Neural cell (in vitro differentiated cells): Measurements from ENCODE around the gene GREM1. TPM values are rescaled to one million over a fixed set of nuclear protein-coding genes. Genes with fewer than 3 reads are reported as not detected.

Source experiments
- H2AFZ ChIP-seq: fragments of 200-600, 300-800 bp; sonication (generic), shearing (Covaris generic); 2 replicates; pipeline ENCODE4 v1.6.0; 2014; ENCODE audit warnings: low read depth, mild to moderate bottlenecking, antibody characterized with exemption, low read length, moderate library complexity
- H3F3A ChIP-seq: fragments of 200-600 bp; shearing (Covaris generic); 2 replicates; pipeline ENCODE4 v1.6.1; 2016; ENCODE audit warnings: mild to moderate bottlenecking, moderate library complexity, mixed read lengths, antibody characterized with exemption, low read length; ENCODE audit not compliant: insufficient read depth, poor library complexity, severe bottlenecking
- H3K27ac ChIP-seq: fragments of 200-600, 300-800 bp; sonication (generic), shearing (Covaris generic); 2 replicates; pipeline ENCODE4 v1.5.1; 2014; ENCODE audit warnings: mild to moderate bottlenecking, low read length, moderate library complexity
- H3K27me3 ChIP-seq: fragments of 300-800, 200-600 bp; sonication (generic), shearing (Covaris generic); 2 replicates; pipeline ENCODE4 v1.6.0; 2014; ENCODE audit warnings: mild to moderate bottlenecking, low read depth, low read length, moderate library complexity; ENCODE audit not compliant: insufficient read depth
- H3K36me3 ChIP-seq: fragments of 300-800, 200-600 bp; sonication (generic), shearing (Covaris generic); 2 replicates; pipeline ENCODE4 v1.5.1; 2014; ENCODE audit warnings: mild to moderate bottlenecking, antibody characterized with exemption, low read length, moderate library complexity; ENCODE audit not compliant: insufficient read depth
- H3K4me2 ChIP-seq: fragments of 300-800, 200-600 bp; sonication (generic), shearing (Covaris generic); 2 replicates; pipeline ENCODE4 v1.6.0; 2014; ENCODE audit warnings: mild to moderate bottlenecking, low read length
- H3K4me3 ChIP-seq: fragments of 300-800, 200-600 bp; sonication (generic), shearing (Covaris generic); 2 replicates; pipeline ENCODE4 v1.5.1; 2014; ENCODE audit warnings: mild to moderate bottlenecking, low read length, moderate library complexity
- H3K79me2 ChIP-seq: fragments of 200-600 bp; shearing (Covaris generic); replicated peaks from 2 replicates; pipeline ENCODE4 v1.6.0; 2014; ENCODE audit warnings: mild to moderate bottlenecking, low read length, moderate library complexity; ENCODE audit not compliant: insufficient read depth
- H3K9ac ChIP-seq: fragments of 300-800, 200-600 bp; sonication (generic), shearing (Covaris generic); 2 replicates; pipeline ENCODE4 v1.6.1; 2016; ENCODE audit warnings: mild to moderate bottlenecking, low read length, mixed read lengths
- H3K9me2 ChIP-seq: fragments of 200-600 bp; shearing (Covaris generic); 2 replicates; pipeline ENCODE4 v1.6.1; 2016; ENCODE audit warnings: mild to moderate bottlenecking, low read length, mixed read lengths; ENCODE audit not compliant: insufficient read depth
- H3K9me3 ChIP-seq: fragments of 200-600, 300-800 bp; sonication (generic), shearing (Covaris generic); 2 replicates; pipeline ENCODE4 v1.6.1; 2016; ENCODE audit warnings: mild to moderate bottlenecking, mixed run types, low read length, moderate library complexity, mixed read lengths
- H4K20me1 ChIP-seq: fragments of 200-600 bp; shearing (Covaris generic); 2 replicates; pipeline ENCODE4 v1.6.1; 2016; ENCODE audit warnings: mild to moderate bottlenecking, mixed run types; ENCODE audit not compliant: insufficient read depth
- CTCF ChIP-seq: fragments of 450-650 bp; IDR thresholded peaks from 2 replicates; pipeline ENCODE4 v1.5.1; 2014; ENCODE audit warnings: antibody characterized with exemption, mild to moderate bottlenecking, moderate library complexity; ENCODE audit not compliant: poor library complexity, severe bottlenecking
- EP300 ChIP-seq: fragments of 450-650 bp; conservative IDR thresholded peaks from 2 replicates; pipeline ENCODE4 v1.6.1; 2014; ENCODE audit warnings: antibody characterized with exemption, mild to moderate bottlenecking, moderate library complexity; ENCODE audit not compliant: poor library complexity, severe bottlenecking
- EZH2 ChIP-seq: fragments of 200-600, 300-800 bp; shearing (Covaris generic), sonication (generic); IDR thresholded peaks from 2 replicates; pipeline ENCODE4 v1.6.1; 2014; ENCODE audit warnings: antibody characterized with exemption, low read length, borderline replicate concordance, mild to moderate bottlenecking; ENCODE audit not compliant: insufficient read depth, poor library complexity, severe bottlenecking
- MXI1 ChIP-seq: fragments of 450-650 bp; conservative IDR thresholded peaks from 2 replicates; pipeline ENCODE4 v1.6.1; 2014; ENCODE audit warnings: antibody characterized with exemption, mild to moderate bottlenecking; ENCODE audit not compliant: poor library complexity, severe bottlenecking
- POLR2AphosphoS5 ChIP-seq: IDR thresholded peaks from 2 replicates; pipeline ENCODE4 v1.6.1; 2012
- RAD21 ChIP-seq: fragments of 450-650 bp; conservative IDR thresholded peaks from 2 replicates; pipeline ENCODE4 v1.6.1; 2014; ENCODE audit warnings: antibody characterized with exemption, mild to moderate bottlenecking, moderate library complexity
- REST ChIP-seq: IDR thresholded peaks from 2 replicates; pipeline ENCODE4 v1.6.1; 2012; ENCODE audit warnings: borderline replicate concordance
- SMC3 ChIP-seq: fragments of 450-650 bp; conservative IDR thresholded peaks from 2 replicates; pipeline ENCODE4 v1.6.1; 2014; ENCODE audit warnings: antibody characterized with exemption, mild to moderate bottlenecking, moderate library complexity; ENCODE audit not compliant: poor library complexity
- TAF1 ChIP-seq: IDR thresholded peaks from 2 replicates; pipeline ENCODE4 v1.6.1; 2012; ENCODE audit warnings: low read depth
- polyA plus RNA-seq: library from polyadenylated mRNA; depleted of rRNA; stranded (reverse); fragments of >200 nt; gene quantifications from 2 replicates; pipeline ENCODE4 v1.2.3, GENCODE V29; 2014

Gene GREM1
- polyA plus RNA-seq, 1 donor from 2014 or later, result 0.16 TPM

DNA sequence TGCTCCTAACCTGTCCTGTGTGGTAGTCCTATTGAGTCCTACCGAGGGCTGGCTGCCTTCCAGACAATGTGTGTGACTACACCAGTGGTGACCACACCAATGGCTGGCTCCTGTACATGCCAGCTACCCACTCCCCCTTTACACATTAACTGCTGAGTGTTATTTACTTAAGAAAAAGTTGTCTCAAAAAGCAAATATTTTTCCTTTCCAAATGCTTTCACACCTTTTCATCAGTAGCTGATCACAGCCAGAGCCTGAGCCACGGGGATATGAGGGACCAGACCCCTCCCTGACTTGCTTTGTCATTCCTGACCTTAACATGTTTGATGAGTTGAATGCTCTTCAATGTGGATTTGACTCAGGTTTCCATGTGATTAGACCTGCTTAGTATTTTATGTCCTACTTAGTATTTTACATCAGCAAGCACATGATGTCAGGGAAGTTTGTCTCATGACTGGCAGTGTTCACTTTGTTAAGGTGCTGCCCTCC, 29.6 kb upstream of the GREM1 start:
- H3K9me2 ChIP-seq, result no peaks in the 10 kb centered on the region
- no peak overlapping the region for H3K9ac ChIP-seq
- no peaks in the 10 kb centered on the region for H3F3A ChIP-seq
- no peak overlapping the region for H3K4me2 ChIP-seq
- no peak overlapping the region for H3K4me3 ChIP-seq
- H3K9me3 ChIP-seq, result no peaks in the 10 kb centered on the region
- no peak overlapping the region for H2AFZ ChIP-seq
- H3K79me2 ChIP-seq, result no peaks in the 10 kb centered on the region
- H3K27ac ChIP-seq, result no peak overlapping the region
- H3K27me3 ChIP-seq, result no peaks in the 10 kb centered on the region
- H3K36me3 ChIP-seq, result no peaks in the 10 kb centered on the region
- no peak for TF ChIP-seq EP300
- no peak for TF ChIP-seq MXI1
- TF ChIP-seq RAD21, result no peak
- TF ChIP-seq REST, result no peak
- no peak for TF ChIP-seq POLR2AphosphoS5
- TF ChIP-seq CTCF, result no peak
- no peak for TF ChIP-seq EZH2
- TF ChIP-seq TAF1, result no peak
- no peak for TF ChIP-seq SMC3
- H4K20me1 ChIP-seq, result no peaks in the 10 kb centered on the region

GRCh38 chr15:32690941-32691688, 26.7 kb upstream of the GREM1 start:
- Histone ChIP-seq H4K20me1 (no peaks in the 10 kb centered on the region), H3K4me3 (no peak overlapping the region), H3K9ac (no peak overlapping the region), H3K27me3 (no peaks in the 10 kb centered on the region), H3K27ac (no peak overlapping the region), H3K4me2 (no peak overlapping the region), H3F3A (no peaks in the 10 kb centered on the region), H3K9me2 (no peaks in the 10 kb centered on the region), H2AFZ (no peak overlapping the region), H3K9me3 (no peaks in the 10 kb centered on the region), H3K79me2 (no peaks in the 10 kb centered on the region), H3K36me3 (no peaks in the 10 kb centered on the region)
- TF ChIP-seq POLR2AphosphoS5 (no peak), REST (no peak), EZH2 (no peak), EP300 (no peak), RAD21 (no peak), CTCF (no peak), TAF1 (no peak), SMC3 (no peak), MXI1 (no peak)
